Kidney (tissue), 22 donors: Measurements from ENCODE around the gene ZNF605. TPM values are rescaled to one million over a fixed set of nuclear protein-coding genes. Genes with fewer than 3 reads are reported as not detected.

Experiments used
- DNase-seq, 5 donors: peaks; one replicate each; pipeline ENCODE4 v3.0.0-alpha.2; 2013 to 2020
- FAIRE-seq: peaks from 2 replicates; lab custom pipeline; 2012; peaks lifted over from hg19 to GRCh38; lab: Jason Lieb, UNC
- H3K27ac ChIP-seq, 2 donors: one replicate each; pipeline ENCODE4 v1.7.0; 2013; ENCODE audit warnings: low read depth in 2 of 2, low read length in 2 of 2, inconsistent platforms in 1 of 2
- H3K27me3 ChIP-seq: one replicate; pipeline ENCODE4 v1.7.1; 2013; ENCODE audit warnings: low read length, inconsistent platforms; ENCODE audit not compliant: control insufficient read depth, insufficient read depth
- H3K36me3 ChIP-seq, 3 donors: one replicate each; pipeline versions ENCODE4 v1.7.0 to v1.7.1; 2013; ENCODE audit warnings: low read length in 3 of 3, control low read depth in 1 of 3, inconsistent platforms in 1 of 3; ENCODE audit not compliant: insufficient read depth in 3 of 3, control insufficient read depth in 2 of 3
- H3K4me1 ChIP-seq, 3 donors: one replicate each; pipeline versions ENCODE4 v1.7.0 to v1.7.1; 2013; ENCODE audit warnings: low read length in 3 of 3, inconsistent platforms in 1 of 3, low read depth in 1 of 3; ENCODE audit not compliant: control insufficient read depth in 2 of 3, insufficient read depth in 2 of 3
- H3K4me3 ChIP-seq, 3 donors: one replicate each; pipeline versions ENCODE4 v1.7.0 to v1.8.1; 2013; ENCODE audit warnings: low read length in 3 of 3, control low read depth in 1 of 3, inconsistent platforms in 1 of 3
- H3K9ac ChIP-seq, 3 donors: one replicate each; pipeline versions ENCODE4 v1.7.0 to v1.7.1; 2013; ENCODE audit warnings: low read length in 3 of 3, control low read depth in 1 of 3, inconsistent platforms in 1 of 3
- H3K9me3 ChIP-seq, 3 donors: one replicate each; pipeline versions ENCODE4 v1.7.0 to v1.7.1; 2013; ENCODE audit warnings: low read length in 3 of 3, control low read depth in 1 of 3, inconsistent platforms in 1 of 3; ENCODE audit not compliant: control insufficient read depth in 2 of 3, insufficient read depth in 1 of 3
- intact Hi-C: fragments of 100-400 bp; cut with DNase I; formaldehyde crosslinking; loops from one replicate; pipeline ENCODE4 v1.11.1; 2022
- long read RNA-seq, 10 donors: library from polyadenylated mRNA in 1 of 10; unstranded in 1 of 10; transcript quantifications; one replicate each; pipeline ENCODE4 v2.0.0 and lab custom pipeline, GENCODE V29; 2021 to 2026
- polyA plus RNA-seq: library from polyadenylated mRNA; stranded (reverse); fragments of 350-450 nt; fragmentation: Illumina TruSeq; extraction: RNeasy Lipid Tissue Mini Kit (QIAGEN cat#74804); gene quantifications from one replicate; pipeline ENCODE4 v1.2.3, GENCODE V29; 2014; ENCODE audit warnings: low read depth, low replicate concordance; ENCODE audit not compliant: insufficient read depth
- total RNA-seq: library from RNA; stranded (reverse); fragmentation: NEBNext Ultra II Directional; extraction: Animal tissue kit (Norgen Biotek cat#: 25700); gene quantifications from one replicate; pipeline ENCODE4 v1.2.1, GENCODE V29; 2021
- TF ChIP-seq, protein P1 (sequence below): IDR thresholded peaks from 3 replicates; pipeline ENCODE4 v1.5.1; 2012; ENCODE audit warnings: mild to moderate bottlenecking, moderate library complexity, borderline replicate concordance; ENCODE audit not compliant: insufficient read depth; ENCODE audit errors: extremely low read depth
- donor health status: control.
- donor health status: control.
- donor health status: control.
- donor health status: control.
- donor health status: control.
- donor health status: DM: yes; HTN: yes; CAD: no.
- donor health status: Normal renal cell carcinoma (clear cell type).

ZNF605 gene
- total RNA-seq (15.2 TPM), polyA plus RNA-seq (5.0 TPM)
- long read RNA-seq, donor 1, partial matches to known transcripts = 0 of 3 reads
- long read RNA-seq, donor 1, other reads (novel, unspliced or antisense) = 0 of 3 reads
- long read RNA-seq, donor 2, full-length matches to known transcripts = 2 of 30 reads
- long read RNA-seq, donor 2, partial matches to known transcripts = 21 of 30 reads
- long read RNA-seq, donor 2, other reads (novel, unspliced or antisense) = 7 of 30 reads
- long read RNA-seq, donor 3, partial matches to known transcripts = 30 of 35 reads
- long read RNA-seq, donor 3, other reads (novel, unspliced or antisense) = 0 of 35 reads
- long read RNA-seq, donor 4, partial matches to known transcripts = 5 of 6 reads
- long read RNA-seq, donor 4, other reads (novel, unspliced or antisense) = 0 of 6 reads
- long read RNA-seq, donor 5 = 0 reads
- long read RNA-seq, donor 6, partial matches to known transcripts = 8 of 11 reads
- long read RNA-seq, donor 6, other reads (novel, unspliced or antisense) = 0 of 11 reads
- long read RNA-seq, donor 7, full-length matches to known transcripts = 7 of 15 reads
- long read RNA-seq, donor 7, partial matches to known transcripts = 1 of 15 reads
- long read RNA-seq, donor 7, other reads (novel, unspliced or antisense) = 7 of 15 reads
- long read RNA-seq, donor 8, partial matches to known transcripts = 0 of 5 reads
- long read RNA-seq, donor 8, other reads (novel, unspliced or antisense) = 0 of 5 reads
- long read RNA-seq, donor 9, full-length matches to known transcripts = 3 of 10 reads
- long read RNA-seq, donor 9, partial matches to known transcripts = 7 of 10 reads
- long read RNA-seq, donor 9, other reads (novel, unspliced or antisense) = 0 of 10 reads
- long read RNA-seq, donor 10, partial matches to known transcripts = 0 of 16 reads
- long read RNA-seq, donor 10, other reads (novel, unspliced or antisense) = 14 of 16 reads

DNA sequence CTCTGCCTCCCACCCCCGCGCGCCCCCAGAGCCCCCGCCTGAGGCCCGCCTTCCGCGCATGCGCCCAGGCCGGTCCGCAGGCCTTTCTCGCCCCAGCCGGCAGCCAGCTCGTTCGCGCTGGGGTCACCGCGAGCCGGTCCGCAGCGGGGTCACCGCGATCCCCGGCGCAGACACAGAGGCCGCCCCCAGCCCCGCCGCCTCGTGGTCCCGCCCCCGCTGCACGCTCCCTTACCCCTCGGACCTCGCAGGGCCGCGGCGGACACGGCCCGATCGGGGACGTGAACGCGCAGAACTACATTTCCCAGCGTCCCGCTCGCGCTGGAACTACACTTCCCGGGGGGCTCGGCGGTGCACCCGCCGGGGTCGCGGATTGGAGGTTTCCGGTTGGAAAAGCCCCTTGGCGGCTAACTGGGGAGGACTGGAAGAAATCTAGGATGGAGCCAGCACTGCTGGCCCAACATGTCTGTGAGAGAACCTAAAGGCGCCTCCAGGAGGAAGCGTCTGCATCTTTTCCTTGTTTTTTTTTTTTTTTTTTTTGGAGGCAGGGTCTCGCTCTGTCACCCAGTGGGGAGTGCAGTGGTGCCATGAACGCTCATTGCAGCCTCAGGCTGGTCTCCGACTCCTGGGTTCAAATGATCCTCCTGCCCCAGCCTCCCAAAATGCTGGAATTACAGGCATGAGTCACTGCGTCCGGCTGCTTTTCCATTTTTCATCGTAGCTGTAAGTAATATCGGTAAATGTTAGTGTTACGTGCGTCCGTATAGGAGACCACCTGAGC lies at the start of gene ZNF605:
Gene ZNF605, minus strand, starts transcription at position 296 of the 778 bp plus-strand sequence. CDS start 10,671 bp downstream, outside the sequence.
- Histone ChIP-seq H3K27ac (peak within 1 kb of the TSS; percentile 84 to 94), H3K4me3 (peak within 1 kb of the TSS; percentile 96 to 99 (median 97)), H3K9ac (peak within 1 kb of the TSS; percentile 83 to 93 (median 88)), H3K36me3 (peaks cover 0 to 6% (median 0%) of the 10 kb centered on the region in 3 donors), H3K27me3 (no peaks in the 10 kb centered on the region), H3K4me1 (peaks cover 0 to 10% (median 0%) of the 10 kb centered on the region in 3 donors), H3K9me3 (peaks cover 4 to 7% (median 7%) of the 10 kb centered on the region in 3 donors)
- FAIRE-seq (no peak), DNase-seq (peak; percentile 93 to 97 (median 95))
- intact Hi-C loops = no loop called here
- TF ChIP-seq, protein P1, sequence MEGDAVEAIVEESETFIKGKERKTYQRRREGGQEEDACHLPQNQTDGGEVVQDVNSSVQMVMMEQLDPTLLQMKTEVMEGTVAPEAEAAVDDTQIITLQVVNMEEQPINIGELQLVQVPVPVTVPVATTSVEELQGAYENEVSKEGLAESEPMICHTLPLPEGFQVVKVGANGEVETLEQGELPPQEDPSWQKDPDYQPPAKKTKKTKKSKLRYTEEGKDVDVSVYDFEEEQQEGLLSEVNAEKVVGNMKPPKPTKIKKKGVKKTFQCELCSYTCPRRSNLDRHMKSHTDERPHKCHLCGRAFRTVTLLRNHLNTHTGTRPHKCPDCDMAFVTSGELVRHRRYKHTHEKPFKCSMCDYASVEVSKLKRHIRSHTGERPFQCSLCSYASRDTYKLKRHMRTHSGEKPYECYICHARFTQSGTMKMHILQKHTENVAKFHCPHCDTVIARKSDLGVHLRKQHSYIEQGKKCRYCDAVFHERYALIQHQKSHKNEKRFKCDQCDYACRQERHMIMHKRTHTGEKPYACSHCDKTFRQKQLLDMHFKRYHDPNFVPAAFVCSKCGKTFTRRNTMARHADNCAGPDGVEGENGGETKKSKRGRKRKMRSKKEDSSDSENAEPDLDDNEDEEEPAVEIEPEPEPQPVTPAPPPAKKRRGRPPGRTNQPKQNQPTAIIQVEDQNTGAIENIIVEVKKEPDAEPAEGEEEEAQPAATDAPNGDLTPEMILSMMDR = no peak

DNA sequence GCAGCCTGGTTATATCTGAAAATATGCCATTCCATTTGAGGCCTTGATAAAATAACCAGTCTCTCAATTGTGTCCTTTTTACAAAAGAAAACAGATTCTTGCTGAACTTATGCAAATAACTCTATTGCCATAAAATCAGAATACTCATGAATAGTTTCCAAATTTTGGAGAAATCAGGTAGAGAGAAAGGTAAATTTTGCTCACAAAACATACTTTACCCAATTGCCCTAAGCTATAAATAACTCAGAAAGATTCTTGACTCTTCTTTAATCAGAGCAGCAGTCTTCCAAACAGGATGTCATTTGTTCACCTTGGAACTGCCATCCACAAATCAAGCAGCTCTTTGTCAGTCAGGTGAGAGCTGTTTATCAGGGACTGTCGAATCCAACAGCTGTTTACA lies 42.6 kb upstream of the ZNF605 start:
- no peak for FAIRE-seq
- TF ChIP-seq, protein P1 = no peak
- H3K9me3 ChIP-seq = peaks cover 5 to 51% (median 14%) of the 10 kb centered on the region in 3 donors
- H3K27ac ChIP-seq = no peak overlapping the region
- intact Hi-C loops = no loop called here
- H3K4me1 ChIP-seq = no peaks in the 10 kb centered on the region
- DNase-seq = no peak
- no peak overlapping the region for H3K4me3 ChIP-seq
- H3K27me3 ChIP-seq = no peaks in the 10 kb centered on the region
- no peak overlapping the region for H3K9ac ChIP-seq
- H3K36me3 ChIP-seq = peaks cover 0 to 6% (median 3%) of the 10 kb centered on the region in 3 donors

DNA sequence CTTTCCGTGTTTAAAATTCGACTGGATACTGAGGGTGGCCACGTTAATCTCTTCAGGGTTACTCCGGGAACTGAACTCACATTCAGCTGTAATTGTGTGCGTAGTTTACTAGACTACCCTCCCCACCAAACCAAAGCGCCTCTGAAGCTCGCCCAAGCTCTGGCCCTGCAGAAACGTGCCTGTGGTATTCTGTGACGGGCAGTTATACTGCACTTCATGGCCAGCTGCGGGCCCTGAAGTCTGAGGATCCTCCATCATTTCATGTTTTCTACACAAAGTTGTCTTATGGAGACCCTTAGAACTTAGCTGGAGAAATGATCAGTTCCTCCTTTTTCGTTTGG lies 30.7 kb upstream of the ZNF605 start:
- TF ChIP-seq, protein P1 = no peak
- H3K4me3 ChIP-seq = peak overlapping the region; percentile 90 to 93 (median 93)
- peaks cover 0 to 3% (median 0%) of the 10 kb centered on the region in 3 donors for H3K36me3 ChIP-seq
- peak overlapping the region in 1 of 2 donors; percentile 76 for H3K27ac ChIP-seq
- no peak for FAIRE-seq
- peaks cover 0 to 7% (median 5%) of the 10 kb centered on the region in 3 donors for H3K4me1 ChIP-seq
- H3K27me3 ChIP-seq = no peaks in the 10 kb centered on the region
- no peaks in the 10 kb centered on the region for H3K9me3 ChIP-seq
- intact Hi-C loops = no loop called here
- peak overlapping the region; percentile 77 to 95 (median 85) for H3K9ac ChIP-seq
- DNase-seq = peak in 1 of 5 donors; percentile 11
